ENCODE measurements around the gene HRH3. TPM values are rescaled to one million over a fixed set of nuclear protein-coding genes. Genes with fewer than 3 reads are reported as not detected.

HRH3 gene
- total and polyA plus RNA-seq, 8 donors = not detected

GRCh38 chr20:62246872-62247652, 27.0 kb upstream of the HRH3 start:
- Histone ChIP-seq H3K36me3 (peaks cover 0 to 26% (median 21%) of the 10 kb centered on the region in 4 donors), H3K27me3 (no peaks in the 10 kb centered on the region), H3K4me1 (peaks cover 18 to 74% (median 59%) of the 10 kb centered on the region in 4 donors), H3K9me3 (no peaks in the 10 kb centered on the region), H3K27ac (peak overlapping the region in 1 of 5 donors; percentile 12), H3K4me3 (no peak overlapping the region)
- DNase-seq = peak; percentile 48 to 52
- TF ChIP-seq CTCF (IDR thresholded peaks at IDR 0.05) (no peak), POLR2AphosphoS5 (IDR thresholded peaks at IDR 0.05) (no peak), EP300 (IDR thresholded peaks at IDR 0.05) (no peak), POLR2A (IDR thresholded peaks at IDR 0.05) (no peak)
- intact Hi-C loops (cut with DNase I; ENCODE audit: low total_unique reads) = no loop called here
- 66 to 70% (median 69%) methylated on average over 21 to 22 of the region's 22 CpGs for WGBS, 5 donors

GRCh38 chr20:62246431-62246830, 26.4 kb upstream of the HRH3 start:
- TF ChIP-seq POLR2AphosphoS5 (IDR thresholded peaks at IDR 0.05) (no peak), CTCF (IDR thresholded peaks at IDR 0.05) (no peak), EP300 (IDR thresholded peaks at IDR 0.05) (no peak), POLR2A (IDR thresholded peaks at IDR 0.05) (no peak)
- no peaks in the 10 kb centered on the region for H3K27me3 ChIP-seq
- WGBS, 5 donors = 71 to 85% (median 79%) methylated on average over 8 of the region's 8 CpGs
- no peak overlapping the region for H3K4me3 ChIP-seq
- peak overlapping the region in 1 of 5 donors; percentile 12 for H3K27ac ChIP-seq
- peaks cover 18 to 79% (median 65%) of the 10 kb centered on the region in 4 donors for H3K4me1 ChIP-seq
- peaks cover 0 to 27% (median 21%) of the 10 kb centered on the region in 4 donors for H3K36me3 ChIP-seq
- intact Hi-C loops (cut with DNase I; ENCODE audit: low total_unique reads) = no loop called here
- no peak for DNase-seq
- no peaks in the 10 kb centered on the region for H3K9me3 ChIP-seq

GRCh38 chr20:62245911-62246280, 25.8 kb upstream of the HRH3 start:
- WGBS, 5 donors = 83 to 95% (median 86%) methylated on average over 17 to 19 of the region's 19 CpGs
- H3K27ac ChIP-seq = peak overlapping the region in 1 of 5 donors; percentile 12
- no peak overlapping the region for H3K4me3 ChIP-seq
- intact Hi-C loops (cut with DNase I; ENCODE audit: low total_unique reads) = no loop called here
- no peaks in the 10 kb centered on the region for H3K27me3 ChIP-seq
- TF ChIP-seq POLR2A (IDR thresholded peaks at IDR 0.05) (no peak), CTCF (IDR thresholded peaks at IDR 0.05) (no peak), EP300 (IDR thresholded peaks at IDR 0.05) (no peak), POLR2AphosphoS5 (IDR thresholded peaks at IDR 0.05) (no peak)
- peaks cover 0 to 27% (median 21%) of the 10 kb centered on the region in 4 donors for H3K36me3 ChIP-seq
- peaks cover 18 to 81% (median 71%) of the 10 kb centered on the region in 4 donors for H3K4me1 ChIP-seq
- no peaks in the 10 kb centered on the region for H3K9me3 ChIP-seq
- no peak for DNase-seq

- peak overlapping the region; percentile 35 to 78 (median 69) for H3K27ac ChIP-seq
- no peak for TF ChIP-seq POLR2A (IDR thresholded peaks at IDR 0.05)
- peak in 2 of 3 donors; percentile 30 to 32 for TF ChIP-seq POLR2AphosphoS5 (IDR thresholded peaks at IDR 0.05)
- TF ChIP-seq CTCF (IDR thresholded peaks at IDR 0.05) = no peak
- no peak for TF ChIP-seq EP300 (IDR thresholded peaks at IDR 0.05)
- 20 to 59% (median 43%) methylated on average over 16 to 17 of the region's 17 CpGs for WGBS, 5 donors
- H3K36me3 ChIP-seq = peaks cover 0 to 27% (median 21%) of the 10 kb centered on the region in 4 donors
- DNase-seq = peak; percentile 77 to 83
- no peaks in the 10 kb centered on the region for H3K9me3 ChIP-seq
- H3K27me3 ChIP-seq = no peaks in the 10 kb centered on the region
- H3K4me1 ChIP-seq = peaks cover 25 to 83% (median 76%) of the 10 kb centered on the region in 4 donors
- no peak overlapping the region for H3K4me3 ChIP-seq
- intact Hi-C loops (cut with DNase I; ENCODE audit: low total_unique reads) = no loop called here
Measured at GRCh38 chr20:62244644-62245108, 24.6 kb upstream of the HRH3 start.
